GM13976 (cell line): ENCODE results near the gene LRP11.

ENCODE experiments used
- DNase-seq: peaks from one replicate; pipeline ENCODE4 v3.0.0; 2012; ENCODE audit warnings: low spot score
- CTCF ChIP-seq: IDR thresholded peaks from 2 replicates; pipeline ENCODE4 v1.5.1; 2012; ENCODE audit warnings: borderline replicate concordance, mild to moderate bottlenecking; ENCODE audit not compliant: insufficient read depth; ENCODE audit errors: extremely low read depth, missing control alignments, control extremely low read depth
- in situ Hi-C: fragments of 300-500 bp; cut with MboI; formaldehyde crosslinking; loops from one replicate; pipeline ENCODE4 v1.12.0; 2022; ENCODE audit warnings: low sequenced_read_pairs, mixed read lengths, inconsistent platforms; ENCODE audit not compliant: unreplicated experiment

LRP11 gene

GRCh38 chr6:149823013-149823412, 41.1 kb downstream of the LRP11 start:
- TF ChIP-seq CTCF, result no peak
- no peak for DNase-seq
- in situ Hi-C loops, result no loop called here

GRCh38 chr6:149821492-149821891, 42.7 kb downstream of the LRP11 start:
- no peak for TF ChIP-seq CTCF
- in situ Hi-C loops, result no loop called here
- no peak for DNase-seq

- TF ChIP-seq CTCF, result no peak
- DNase-seq, result no peak
- in situ Hi-C loops, result no loop called here
These were observed 43.7 kb downstream of the LRP11 start for GRCh38 chr6:149820506-149820905.

- no peak for TF ChIP-seq CTCF
- in situ Hi-C loops, result no loop called here
- DNase-seq, result peak; percentile 57
These were observed 48.4 kb downstream of the LRP11 start for GRCh38 chr6:149815788-149816187.

- in situ Hi-C loops, result no loop called here
- no peak for TF ChIP-seq CTCF
- no peak for DNase-seq
These were observed 50.8 kb downstream of the LRP11 start for GRCh38 chr6:149813351-149813750.

- in situ Hi-C loops, result no loop called here
- TF ChIP-seq CTCF, result no peak
- DNase-seq, result no peak
These were observed 54.4 kb downstream of the LRP11 start for GRCh38 chr6:149809798-149810197.

- in situ Hi-C loops, result no loop called here
- no peak for TF ChIP-seq CTCF
- no peak for DNase-seq
These were observed 58.0 kb downstream of the LRP11 start for GRCh38 chr6:149806127-149806526.
